ENCODE results near the gene SLC66A1.
"Not testable (repeated sequence)": the region's sequence is repeated elsewhere in the genome, so short reads cannot be mapped to it uniquely, and the experiment has no call there.

- TF ChIP-seq CTCF (IDR thresholded peaks at IDR 0.05), result not testable (repeated sequence)
- TF ChIP-seq POLR2A (IDR thresholded peaks at IDR 0.05), result peak; percentile 50
Measured at GRCh38 chr1:19288324-19289241, 23.5 kb upstream of the SLC66A1 start, which contains the start of gene AKR7A3.
